H1 (cell line): ENCODE data around the gene DNAL4. TPM values are rescaled to one million over a fixed set of nuclear protein-coding genes. Genes with fewer than 3 reads are reported as not detected.

Source experiments
- CTCF ChIA-PET: fragments of 300-600 bp; sonication (Branson Sonifier 250); formaldehyde crosslinking; loops from one replicate; lab custom pipeline; 2021; ENCODE audit not compliant: partially characterized antibody; lab: Charles Lee
- POLR2A ChIA-PET: fragments of 300-600 bp; sonication (Branson Sonifier 250); formaldehyde crosslinking; loops from one replicate; lab custom pipeline; 2021; ENCODE audit warnings: inconsistent platforms; ENCODE audit not compliant: partially characterized antibody; lab: Charles Lee
- DNase-seq, 2 experiments: peaks; one replicate each; pipeline versions ENCODE4 v3.0.0 to v3.0.0-alpha.2; 2010 to 2022; ENCODE audit warnings: low spot score in 2 of 2, low read depth in 1 of 2, mixed read lengths in 1 of 2
- FAIRE-seq: peaks from 2 replicates; lab custom pipeline; 2011; peaks lifted over from hg19 to GRCh38; lab: Jason Lieb, UNC
- H2AFZ ChIP-seq: 2 replicates; pipeline ENCODE4 v1.8.1; 2012; ENCODE audit warnings: low read length, inconsistent platforms
- H2AK5ac ChIP-seq: 2 replicates; pipeline ENCODE4 v1.6.1; 2013; ENCODE audit warnings: low read depth, low read length
- H2BK120ac ChIP-seq: replicated peaks from 2 replicates; pipeline ENCODE3; 2013; ENCODE audit warnings: low read depth, low read length, inconsistent platforms
- H2BK12ac ChIP-seq: 2 replicates; pipeline ENCODE4 v1.6.1; 2013; ENCODE audit warnings: low read depth, low read length
- H2BK15ac ChIP-seq: 2 replicates; pipeline ENCODE4 v1.6.1; 2013; ENCODE audit warnings: low read length
- H2BK20ac ChIP-seq: 2 replicates; pipeline ENCODE4 v1.6.1; 2013; ENCODE audit warnings: low read length
- H2BK5ac ChIP-seq: 2 replicates; pipeline ENCODE4 v1.6.1; 2013; ENCODE audit warnings: low read depth, low read length
- H3K14ac ChIP-seq: 2 replicates; pipeline ENCODE4 v1.6.1; 2013; ENCODE audit warnings: inconsistent platforms; ENCODE audit not compliant: insufficient read length
- H3K18ac ChIP-seq: 2 replicates; pipeline ENCODE4 v1.6.1; 2013; ENCODE audit warnings: low read length; ENCODE audit errors: extremely low read depth
- H3K23ac ChIP-seq: 2 replicates; pipeline ENCODE4 v1.6.1; 2013; ENCODE audit warnings: inconsistent platforms; ENCODE audit not compliant: insufficient read length
- H3K23me2 ChIP-seq: 2 replicates; pipeline ENCODE4 v1.6.1; 2013; ENCODE audit warnings: low read depth, low read length
- H3K27ac ChIP-seq: 2 replicates; pipeline ENCODE4 v1.6.1; 2011; ENCODE audit warnings: low read depth, low read length, inconsistent platforms
- H3K27me3 ChIP-seq, 4 experiments: replicated peaks in 1 of 4; 1 replicate in 1 of 4; 2 replicates in 3 of 4; pipeline versions ENCODE4 v1.6.1 to v1.8.1; 2011 to 2013; ENCODE audit warnings: low read length in 3 of 4, mild to moderate bottlenecking in 3 of 4, inconsistent platforms in 2 of 4, mixed read lengths in 2 of 4, moderate library complexity in 1 of 4; ENCODE audit not compliant: control insufficient read depth in 3 of 4, insufficient read depth in 3 of 4; ENCODE audit errors: extremely low read depth in 1 of 4
- H3K36me3 ChIP-seq, 4 experiments: 2 replicates each; pipeline versions ENCODE4 v1.6.1 to v1.8.1; 2011 to 2013; ENCODE audit warnings: mild to moderate bottlenecking in 4 of 4, low read length in 3 of 4, moderate library complexity in 2 of 4, control low read depth in 1 of 4, inconsistent platforms in 1 of 4; ENCODE audit not compliant: insufficient read depth in 4 of 4, control insufficient read depth in 2 of 4
- H3K4ac ChIP-seq: replicated peaks from 2 replicates; pipeline ENCODE3; 2013; ENCODE audit warnings: low read length, low read depth, mixed read lengths, inconsistent platforms; ENCODE audit not compliant: insufficient read length
- H3K4me1 ChIP-seq, 4 experiments: replicated peaks in 1 of 4; 1 replicate in 1 of 4; 2 replicates in 3 of 4; pipeline versions ENCODE4 v1.6.1 to v1.8.1; 2011 to 2013; ENCODE audit warnings: low read length in 3 of 4, inconsistent platforms in 2 of 4, mixed read lengths in 1 of 4; ENCODE audit not compliant: insufficient read depth in 4 of 4, control insufficient read depth in 3 of 4
- H3K4me2 ChIP-seq, 2 experiments: 2 replicates each; pipeline versions ENCODE4 v1.6.1 to v1.8.1; 2011 to 2013; ENCODE audit warnings: low read depth in 2 of 2, low read length in 2 of 2, control low read depth in 1 of 2, inconsistent platforms in 1 of 2, mild to moderate bottlenecking in 1 of 2; ENCODE audit not compliant: insufficient read depth in 1 of 2
- H3K4me3 ChIP-seq, 4 experiments: fragments of 200-600, 300-600 bp in 1 of 4; sonication (generic), shearing (Covaris generic), sonication (Bioruptor Twin) in 1 of 4; 2 replicates each; pipeline versions ENCODE4 v1.5.1 to v1.8.1; 2011 to 2016; ENCODE audit warnings: low read length in 4 of 4, low read depth in 3 of 4, control low read depth in 2 of 4, inconsistent platforms in 2 of 4, mild to moderate bottlenecking in 2 of 4, mixed read lengths in 1 of 4, moderate library complexity in 1 of 4; ENCODE audit not compliant: insufficient read depth in 2 of 4; ENCODE audit errors: extremely low read depth in 1 of 4
- H3K56ac ChIP-seq: replicated peaks from 2 replicates; pipeline ENCODE3; 2013; ENCODE audit warnings: low read depth, mild to moderate bottlenecking, mixed read lengths, low read length, inconsistent platforms; ENCODE audit not compliant: insufficient read length
- H3K79me1 ChIP-seq: 2 replicates; pipeline ENCODE4 v1.6.1; 2013; ENCODE audit warnings: low read depth, low read length, control low read depth
- H3K79me2 ChIP-seq, 2 experiments: 2 replicates each; pipeline versions ENCODE4 v1.6.1 to v1.8.1; 2012 to 2013; ENCODE audit warnings: low read length in 2 of 2, mild to moderate bottlenecking in 2 of 2, inconsistent platforms in 1 of 2; ENCODE audit not compliant: insufficient read depth in 2 of 2, control insufficient read depth in 1 of 2
- H3K9ac ChIP-seq, 4 experiments: replicated peaks in 1 of 4; 1 replicate in 1 of 4; 2 replicates in 3 of 4; pipeline versions ENCODE4 v1.6.1 to v1.8.1; 2011 to 2013; ENCODE audit warnings: low read depth in 3 of 4, low read length in 3 of 4, control low read depth in 2 of 4, mild to moderate bottlenecking in 2 of 4, moderate library complexity in 2 of 4, inconsistent platforms in 1 of 4; ENCODE audit errors: extremely low read depth in 1 of 4
- H3K9me3 ChIP-seq, 2 experiments: 2 replicates each; pipeline versions ENCODE4 v1.6.1 to v1.8.1; 2012 to 2013; ENCODE audit warnings: mild to moderate bottlenecking in 2 of 2, moderate library complexity in 2 of 2, control low read depth in 1 of 2, inconsistent platforms in 1 of 2, low read depth in 1 of 2, low read length in 1 of 2, mixed read lengths in 1 of 2; ENCODE audit not compliant: insufficient read depth in 2 of 2
- H4K20me1 ChIP-seq, 2 experiments: replicated peaks in 1 of 2; 2 replicates each; pipeline versions ENCODE3 to v1.8.1; 2011 to 2013; ENCODE audit warnings: inconsistent platforms in 2 of 2, low read length in 2 of 2, mild to moderate bottlenecking in 1 of 2; ENCODE audit not compliant: insufficient read depth in 2 of 2, control insufficient read depth in 1 of 2
- H4K5ac ChIP-seq: 2 replicates; pipeline ENCODE4 v1.6.1; 2013; ENCODE audit warnings: low read length, low read depth, mixed read lengths, inconsistent platforms; ENCODE audit not compliant: insufficient read length
- H4K8ac ChIP-seq: 2 replicates; pipeline ENCODE4 v1.8.0; 2013; ENCODE audit warnings: mild to moderate bottlenecking, moderate library complexity, low read length, inconsistent platforms; ENCODE audit not compliant: insufficient read depth; ENCODE audit errors: extremely low read depth
- H4K91ac ChIP-seq: replicated peaks from 2 replicates; pipeline ENCODE3; 2013; ENCODE audit warnings: low read length, mixed read lengths, inconsistent platforms; ENCODE audit not compliant: insufficient read length
- GABPA ChIP-seq: IDR thresholded peaks from 2 replicates; pipeline ENCODE4 v1.6.1; 2011; ENCODE audit warnings: mild to moderate bottlenecking, low read length, moderate library complexity, borderline replicate concordance; ENCODE audit not compliant: insufficient read depth
- WGBS, 2 experiments: shearing (Covaris generic) in 1 of 2; methylation state at CpG; one replicate each; pipeline versions ENCODE4 v1.1.6 to v1.1.7; 2013 to 2015; ENCODE audit warnings: low lambda C conversion rate in 2 of 2, mixed read lengths in 2 of 2, inconsistent platforms in 1 of 2, low coverage in 1 of 2, missing lambda C conversion rate in 1 of 2; ENCODE audit not compliant: insufficient replicate concordance in 2 of 2, insufficient coverage in 1 of 2, insufficient read length in 1 of 2; ENCODE audit errors: extremely low coverage in 1 of 2, missing lambda C conversion rate in 1 of 2; 5-methylcytosine and 5-hydroxymethylcytosine counted together
- polyA plus RNA-seq, 7 experiments: library from polyadenylated mRNA; depleted of rRNA in 3 of 7; stranded (reverse) in 5 of 7; unstranded in 2 of 7; fragments of >200 nt in 5 of 7; fragments of 200-250 nt in 2 of 7; gene quantifications; 1 replicate in 5 of 7; 2 replicates in 1 of 7; 4 replicates in 1 of 7; pipeline versions ENCODE4 v1.2.1 to v1.2.3, GENCODE V29; 2011 to 2013; ENCODE audit warnings: missing spikeins in 2 of 7, mixed read lengths in 2 of 7
- total RNA-seq: library from RNA; stranded (reverse); fragmentation: NEBNext Ultra II Directional; extraction: Animal tissue kit (Norgen Biotek cat#: 25700); gene quantifications from 2 replicates; pipeline ENCODE4 v1.2.1, GENCODE V29; 2021

DNAL4 gene
- total and polyA plus RNA-seq, 2 of the 8 experiments (the other 6 are each of a cell fraction or from before 2014, with no cell fraction given): 8.8 to 14.0 TPM

GRCh38 chr22:38736257-38736570 lies 57.7 kb downstream of the DNAL4 start:
- Histone ChIP-seq H3K23ac (no peak overlapping the region), H2BK15ac (no peak overlapping the region), H4K91ac (no peak overlapping the region), H2AK5ac (no peak overlapping the region), H4K5ac (no peak overlapping the region), H3K4ac (no peak overlapping the region), H3K56ac (no peak overlapping the region), H3K4me2 (no peak overlapping the region), H4K8ac (no peak overlapping the region), H3K27me3 (no peaks in the 10 kb centered on the region), H2BK12ac (no peak overlapping the region), H4K20me1 (peaks cover 6 to 11% of the 10 kb centered on the region in 2 experiments), H2AFZ (no peak overlapping the region), H3K79me2 (no peaks in the 10 kb centered on the region), H3K79me1 (no peaks in the 10 kb centered on the region), H2BK5ac (no peak overlapping the region), H3K9me3 (no peaks in the 10 kb centered on the region), H2BK120ac (no peak overlapping the region), H2BK20ac (no peak overlapping the region), H3K9ac (no peak overlapping the region), H3K4me3 (no peak overlapping the region), H3K36me3 (peaks cover 11 to 25% (median 14%) of the 10 kb centered on the region in 4 experiments; a peak in 7 of 8 replicates), H3K4me1 (no peaks in the 10 kb centered on the region), H3K27ac (no peak overlapping the region), H3K23me2 (no peaks in the 10 kb centered on the region), H3K18ac (no peak overlapping the region), H3K14ac (no peak overlapping the region)
- no peak for DNase-seq
- 96% methylated on average over 7 of the region's 7 CpGs; no CpG with 5 or more reads in 1 of the 2 experiments for WGBS, 2 experiments
- TF ChIP-seq GABPA: no peak
- ChIA-PET POLR2A (interaction anchor here (1.0 to 13.2 kb wide), 4 partner anchors 11 to 32 kb away, joined by 3 to 112 read pairs (median 9); no protein-coding TSS in a partner anchor), CTCF (interaction anchor here (0.8 to 11.1 kb wide), 4 partner anchors 13 to 108 kb away, joined by 3 to 124 read pairs (median 106); partner anchors contain the start of gene NPTXR)
- no peak for FAIRE-seq
